GM21825 (cell line): ENCODE data around the gene VIPR2.

Source experiments
- ATAC-seq: cut with Tn5 transposase; IDR thresholded peaks from one replicate; pipeline ENCODE4 v1.9.1; 2021; ENCODE audit warnings: mild to moderate bottlenecking, moderate library complexity; ENCODE audit not compliant: unreplicated experiment

Gene VIPR2

DNA sequence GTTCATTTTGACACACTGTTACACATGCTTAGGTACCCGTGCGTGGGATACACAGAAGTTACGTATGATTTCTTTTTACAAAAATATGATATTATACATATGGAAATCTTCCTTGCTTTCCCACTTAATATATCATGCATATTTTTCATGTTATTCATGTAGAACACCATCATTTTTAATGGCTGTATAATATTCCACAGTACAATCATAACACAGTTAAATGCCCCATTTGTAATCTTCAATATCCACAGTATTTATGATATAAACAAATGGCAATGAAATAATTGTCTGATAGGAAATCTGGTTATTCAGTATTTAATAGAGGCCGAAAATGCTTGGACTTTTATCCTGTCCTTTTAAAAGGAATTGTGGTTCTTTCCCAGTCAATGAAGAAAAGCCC lies 23.2 kb downstream of the VIPR2 start:
- no peak for ATAC-seq

GRCh38 chr7:159121068-159121467 lies 23.6 kb downstream of the VIPR2 start:
- no peak for ATAC-seq

DNA sequence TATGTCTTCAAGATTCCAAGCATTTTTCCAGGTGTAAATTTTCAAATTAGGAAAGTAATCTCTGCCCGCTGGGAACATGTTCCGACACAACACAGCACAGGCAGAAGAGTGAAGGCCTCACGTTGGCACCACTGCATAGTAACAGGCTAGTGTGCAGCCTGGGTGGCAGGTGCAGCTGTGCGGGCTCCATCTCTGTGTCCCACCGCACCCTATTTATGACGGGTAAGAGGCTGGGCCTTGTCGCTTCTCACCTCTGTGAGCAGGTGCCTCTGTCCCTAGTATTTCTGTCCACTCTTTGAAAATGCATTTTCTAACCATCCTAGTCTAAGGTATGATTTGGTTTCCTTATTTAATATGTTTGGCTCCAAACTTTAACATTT lies 24.1 kb downstream of the VIPR2 start:
- ATAC-seq = no peak

- ATAC-seq = no peak
Observed at GRCh38 chr7:159119851-159120539, 24.7 kb downstream of the VIPR2 start.

DNA sequence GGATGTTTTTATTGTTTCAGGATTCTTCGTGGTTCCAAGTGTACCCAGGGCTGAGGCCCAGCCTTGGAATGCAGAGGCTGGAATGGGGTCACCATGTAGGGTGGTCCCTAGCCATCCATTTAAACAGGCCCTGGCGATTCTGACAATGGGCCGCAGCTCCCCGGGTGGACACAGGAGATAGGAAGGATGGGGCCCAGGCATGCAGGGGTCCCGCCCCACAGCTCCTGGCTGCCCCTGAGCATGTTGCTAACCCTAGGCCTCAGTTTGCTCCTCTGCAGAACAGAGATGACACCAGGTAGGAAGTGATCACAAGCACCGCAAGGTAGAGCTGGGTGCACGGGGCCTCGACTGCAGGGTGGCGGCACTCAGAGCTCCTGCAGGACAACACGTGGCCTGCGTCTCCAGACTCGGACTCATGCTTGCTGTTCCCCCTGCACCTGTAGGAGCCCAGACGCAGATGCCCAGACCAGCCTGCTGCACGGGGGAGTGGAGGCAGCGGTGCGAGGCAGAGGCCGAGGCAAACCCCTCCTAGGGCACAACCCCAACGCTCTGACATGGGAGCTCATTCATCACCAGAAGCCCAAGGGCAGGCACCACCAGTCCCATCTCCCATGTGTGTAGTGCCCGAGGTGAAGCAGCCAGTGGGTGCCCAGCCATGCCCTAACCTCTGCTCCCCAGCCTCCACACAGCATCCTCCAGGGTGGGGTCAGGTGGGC lies 25.5 kb downstream of the VIPR2 start:
- no peak for ATAC-seq

DNA sequence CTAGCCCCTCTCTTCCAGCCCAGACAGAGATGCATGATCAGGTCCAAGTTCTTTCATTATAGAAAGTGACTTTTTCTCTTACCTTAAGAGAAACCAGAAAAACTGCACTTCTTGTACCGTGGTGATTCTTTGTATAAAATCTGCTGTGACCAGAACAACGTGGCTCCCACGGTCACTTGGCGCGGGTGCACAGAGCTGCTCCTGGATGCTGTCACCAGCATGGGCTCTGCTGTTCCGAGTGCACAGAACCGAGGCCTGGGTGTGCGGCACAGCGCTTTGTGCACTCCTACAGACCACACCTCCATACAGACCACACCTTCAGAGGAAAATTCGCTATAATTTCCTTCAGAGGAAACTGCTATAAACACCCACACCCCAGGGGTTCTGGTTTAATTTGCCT lies 26.0 kb downstream of the VIPR2 start:
- no peak for ATAC-seq

- no peak for ATAC-seq
Observed at GRCh38 chr7:159118197-159118595, 26.5 kb downstream of the VIPR2 start.

DNA sequence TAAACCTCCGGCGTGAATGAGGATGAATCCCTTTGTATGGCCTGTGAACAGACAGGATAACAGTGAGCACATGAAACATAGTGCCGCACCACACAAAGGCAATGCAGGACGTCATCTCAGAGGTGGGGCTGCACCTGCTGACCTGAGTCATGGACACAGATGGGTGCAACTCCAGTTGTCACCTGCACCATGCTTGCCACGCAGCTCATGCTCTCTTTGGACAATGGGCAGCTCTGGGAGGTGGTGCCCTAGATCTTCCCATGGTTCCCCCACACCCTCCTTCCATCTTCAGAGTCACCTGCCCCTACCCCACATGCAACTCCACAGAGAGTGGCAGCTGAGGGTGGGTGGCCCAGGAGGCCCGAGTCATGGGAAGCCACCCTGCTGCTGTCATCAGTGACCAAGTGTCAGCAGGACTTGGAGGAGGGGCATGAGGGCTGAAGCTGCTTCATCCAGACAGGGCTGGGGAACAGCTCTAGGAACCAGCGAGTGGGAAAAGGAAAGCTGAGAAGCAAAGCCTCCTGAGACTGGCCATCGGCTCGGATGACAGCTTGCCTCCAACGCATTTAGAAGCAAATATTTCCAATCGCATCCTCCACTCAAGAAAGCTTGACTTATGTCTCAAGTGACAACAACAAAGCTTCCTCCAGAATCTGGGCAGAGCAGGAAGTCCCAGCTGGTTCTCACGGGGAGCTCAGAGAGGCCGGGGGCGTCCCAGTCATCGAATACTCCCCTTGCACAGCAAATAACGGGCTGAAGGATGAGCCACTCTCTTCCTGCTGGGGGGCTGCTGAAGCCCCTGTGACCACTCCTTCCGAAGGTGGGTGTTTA lies 27.1 kb downstream of the VIPR2 start:
- ATAC-seq = no peak

DNA sequence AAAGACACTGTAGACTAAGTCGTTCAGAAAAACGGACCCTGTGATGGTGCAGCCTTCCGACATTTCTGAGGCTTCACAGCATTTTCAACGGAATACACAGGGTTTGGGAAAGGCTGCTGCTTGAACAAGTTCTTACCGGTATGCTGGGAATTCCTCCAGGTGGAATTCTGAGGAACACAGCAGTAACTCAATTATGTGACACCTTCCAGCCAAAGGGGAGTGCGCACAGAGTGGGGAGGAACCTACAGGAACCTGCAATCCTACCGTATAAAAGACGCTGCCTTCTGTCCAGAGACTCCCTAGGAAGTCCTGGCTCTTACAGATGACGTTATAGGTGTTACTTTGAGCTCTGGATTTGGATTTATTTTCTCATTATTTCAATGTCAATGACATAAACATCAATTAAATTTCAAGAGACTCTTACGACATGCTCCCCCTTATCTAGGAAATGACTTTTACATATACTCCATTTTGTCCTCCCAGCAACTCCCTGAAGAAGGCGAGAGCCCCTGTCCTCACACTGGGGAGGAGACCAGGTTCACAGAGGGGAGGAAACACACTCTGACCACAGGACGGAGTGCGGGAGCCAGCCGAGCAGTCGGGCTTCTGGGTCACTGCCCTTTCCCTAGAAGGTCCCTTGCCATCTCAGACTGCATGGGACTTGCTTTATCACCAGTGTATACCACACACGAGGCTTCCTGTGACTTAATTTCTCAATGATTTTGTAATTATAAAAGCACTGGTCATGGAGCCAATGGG lies 27.9 kb downstream of the VIPR2 start:
- ATAC-seq = no peak

DNA sequence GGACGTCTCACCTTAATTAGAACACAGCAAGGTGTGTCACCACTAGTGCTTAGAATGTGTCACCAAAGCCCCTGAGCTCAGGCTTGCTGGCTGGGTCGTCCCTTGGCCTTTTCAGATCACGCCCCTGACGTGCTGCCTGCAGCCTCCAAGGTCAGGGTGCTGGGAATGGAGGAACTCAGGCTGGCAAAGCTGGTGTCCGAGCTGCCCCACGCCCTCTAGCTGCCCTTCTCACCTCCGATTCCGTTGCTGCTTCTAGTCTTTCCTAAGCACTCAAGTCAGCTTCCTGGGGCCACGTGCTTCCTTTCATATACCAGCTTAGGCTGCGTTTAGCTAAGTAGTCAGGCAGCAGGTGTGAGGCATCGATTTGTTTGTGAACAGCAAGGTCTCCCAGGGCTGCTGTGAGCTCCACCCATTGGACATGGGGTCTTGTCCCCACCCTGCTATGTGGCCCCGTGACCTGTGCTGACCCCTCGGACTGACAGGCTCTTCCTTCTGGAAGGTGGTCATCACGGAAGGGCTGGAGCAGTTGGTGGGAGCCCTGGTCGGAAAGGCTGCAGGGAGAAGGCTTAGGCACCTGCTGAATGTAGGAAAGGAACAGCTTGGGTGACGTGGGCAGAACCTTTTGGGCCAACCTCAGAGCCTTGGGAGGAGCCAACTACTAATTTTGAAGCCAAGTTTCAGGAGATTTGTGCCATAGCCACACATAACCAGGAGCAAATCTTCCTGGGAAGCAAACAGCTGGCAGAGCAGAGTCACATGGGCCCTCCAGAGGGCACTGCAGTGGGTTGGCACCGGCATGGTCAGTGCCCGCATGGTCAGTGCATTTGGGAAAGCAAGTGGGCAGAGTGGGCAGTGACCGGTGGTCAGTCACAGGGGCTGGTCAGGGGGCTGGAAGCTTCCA lies 28.8 kb downstream of the VIPR2 start:
- no peak for ATAC-seq

DNA sequence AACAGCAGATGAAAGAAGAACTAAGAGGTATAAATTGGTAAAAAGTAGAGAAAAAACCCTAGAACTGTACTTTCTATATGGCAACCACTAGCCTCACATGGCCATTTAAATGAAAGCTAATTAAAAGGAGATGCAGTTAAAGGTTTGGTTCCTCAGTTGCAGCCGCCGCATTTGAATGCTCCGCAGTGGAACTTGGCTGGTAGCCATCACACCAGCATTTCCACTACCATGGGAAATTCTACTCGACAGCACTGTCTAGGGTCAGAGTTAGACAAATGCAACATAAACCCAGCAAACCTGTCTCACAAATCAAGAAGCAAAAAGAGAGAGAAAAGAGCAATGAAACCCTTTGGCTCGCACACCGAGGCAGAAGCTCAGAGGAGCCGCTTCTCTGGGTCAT lies 29.7 kb downstream of the VIPR2 start:
- no peak for ATAC-seq

GRCh38 chr7:159114096-159114495 lies 30.6 kb downstream of the VIPR2 start:
- ATAC-seq = no peak

- no peak for ATAC-seq
Observed at GRCh38 chr7:159113056-159113455, 31.6 kb downstream of the VIPR2 start.

DNA sequence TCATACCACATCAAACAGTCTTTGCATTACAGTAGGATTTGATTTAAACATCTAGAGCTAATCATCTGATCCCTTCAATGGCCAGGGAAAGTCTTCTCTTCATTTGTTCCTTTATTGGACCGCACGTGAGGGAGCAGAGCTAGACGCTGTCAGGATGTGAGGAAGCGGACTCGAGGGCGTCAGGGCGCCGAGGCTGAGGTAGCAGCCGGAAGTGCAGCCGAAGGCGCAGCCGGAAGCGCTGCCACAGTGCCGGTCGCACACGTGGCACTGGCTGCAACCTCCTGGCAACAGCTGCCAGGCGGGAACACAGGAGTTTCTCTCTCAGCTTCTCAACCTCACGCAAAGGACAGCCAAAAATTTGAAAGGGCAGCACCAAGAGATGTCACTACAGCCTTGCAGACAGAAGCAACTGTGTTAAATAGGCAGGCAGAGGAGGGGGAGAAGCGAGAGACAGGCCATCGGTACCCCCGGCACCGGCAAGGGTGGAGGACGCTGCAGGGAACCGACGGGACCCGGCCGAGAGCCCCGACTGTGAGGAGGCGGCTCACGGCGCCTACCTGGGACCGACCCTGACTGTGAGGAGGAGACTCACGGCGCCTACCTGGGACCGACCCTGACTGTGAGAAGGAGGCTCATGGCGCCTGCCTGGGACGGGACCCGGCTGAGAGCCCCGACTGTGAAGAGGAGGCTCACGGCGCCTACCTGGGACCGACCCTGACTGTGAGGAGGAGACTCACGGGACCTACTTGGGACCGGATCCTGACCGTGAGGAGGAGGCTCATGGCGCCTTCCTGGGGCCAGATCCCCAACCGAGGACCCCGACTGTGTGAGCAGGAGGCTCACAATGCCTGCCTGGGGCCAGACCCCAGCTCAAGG lies 32.3 kb downstream of the VIPR2 start:
- no peak for ATAC-seq

DNA sequence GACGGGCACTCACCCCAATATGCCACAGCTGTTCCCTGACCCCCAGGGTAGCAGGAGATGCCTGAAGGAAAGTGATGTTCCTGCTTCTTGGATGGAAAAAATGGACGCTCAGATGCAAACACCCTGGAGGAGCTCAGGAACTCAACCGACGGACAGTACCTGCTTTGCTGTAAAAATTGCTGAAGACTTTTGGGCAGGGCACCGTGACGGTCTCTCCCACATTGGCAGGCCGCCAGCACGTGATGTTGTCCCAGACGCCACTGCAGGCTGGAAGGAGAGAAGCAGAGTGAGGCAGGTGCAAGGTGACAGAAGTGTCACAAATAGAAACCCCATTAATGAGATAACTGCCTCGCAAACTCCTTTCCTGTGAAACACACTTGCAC lies 35.0 kb downstream of the VIPR2 start:
- no peak for ATAC-seq

DNA sequence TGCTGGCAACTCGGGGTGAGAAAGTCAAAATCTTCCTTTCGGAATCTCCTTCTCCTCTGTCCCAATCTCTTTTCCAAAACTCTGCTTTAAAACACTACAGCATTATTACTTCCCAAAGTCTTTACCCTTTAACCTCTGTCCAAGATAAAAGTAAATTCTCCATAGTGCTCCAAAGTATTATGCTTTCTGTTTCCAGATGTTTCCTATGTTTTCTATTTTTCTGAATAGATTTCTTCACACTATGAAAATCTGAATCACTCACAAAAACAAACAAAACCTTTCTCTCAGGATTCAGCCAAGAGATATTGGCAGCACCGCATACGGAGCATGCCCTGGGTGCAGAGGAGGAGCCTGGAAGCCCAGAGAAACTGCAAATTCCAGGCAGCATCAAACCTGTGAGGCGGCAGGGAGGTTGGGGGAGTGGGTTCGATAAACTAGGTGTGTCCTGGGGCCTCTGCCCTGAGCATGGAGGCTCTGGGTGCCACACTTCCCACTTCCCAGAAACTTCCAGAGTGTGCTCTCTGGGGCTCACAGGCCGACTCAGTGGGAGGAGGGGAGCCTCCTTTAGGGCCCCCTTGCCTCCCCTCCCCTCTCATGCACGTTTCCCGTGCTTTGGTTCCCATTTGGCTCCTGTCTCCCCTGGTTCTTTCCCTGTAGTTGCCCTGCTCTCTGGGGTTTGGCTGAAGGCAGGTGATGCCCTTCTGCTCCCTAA lies 35.6 kb downstream of the VIPR2 start:
- ATAC-seq = no peak

DNA sequence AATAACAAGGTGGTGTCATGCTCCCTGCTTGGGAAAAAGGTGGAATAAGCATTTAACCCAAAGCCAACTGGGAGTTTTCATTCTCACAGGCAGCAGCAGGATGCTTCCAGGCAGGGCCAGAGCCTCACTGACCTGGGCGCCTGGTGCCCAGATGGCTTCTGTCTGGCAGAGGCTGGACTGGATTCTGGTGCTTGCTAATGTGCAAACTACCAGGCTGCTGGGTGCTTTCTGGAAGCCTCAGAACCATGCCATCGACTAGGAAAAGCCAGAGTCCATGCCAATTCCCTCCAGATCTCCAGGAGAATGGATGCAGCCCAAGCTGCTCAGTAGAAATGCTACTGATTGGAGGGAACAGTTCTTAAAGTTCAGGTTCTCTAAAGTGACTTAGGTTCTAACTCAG lies 36.2 kb downstream of the VIPR2 start:
- ATAC-seq = no peak

- no peak for ATAC-seq
Observed at GRCh38 chr7:159107161-159107892, 37.3 kb downstream of the VIPR2 start.
